ENCODE data around the gene LRRC25. TPM values are rescaled to one million over a fixed set of nuclear protein-coding genes. Genes with fewer than 3 reads are reported as not detected.

The LRRC25 gene
- total RNA-seq, 4 donors from 2014 or later = 8.3 to 32.0 (median 18.7) TPM

- no peak for TF ChIP-seq CTCF (IDR thresholded peaks at IDR 0.05; ENCODE audit: low read depth)
These were observed 37.9 kb upstream of the LRRC25 start for GRCh38 chr19:18435178-18435841.

GRCh38 chr19:18434411-18435175 is 37.2 kb upstream of the LRRC25 start:
- TF ChIP-seq CTCF (IDR thresholded peaks at IDR 0.05; ENCODE audit: low read depth) = no peak

- TF ChIP-seq CTCF (IDR thresholded peaks at IDR 0.05; ENCODE audit: low read depth) = no peak
These were observed 36.4 kb upstream of the LRRC25 start for GRCh38 chr19:18433735-18434398.

- TF ChIP-seq CTCF (IDR thresholded peaks at IDR 0.05; ENCODE audit: low read depth) = no peak
These were observed 35.7 kb upstream of the LRRC25 start for GRCh38 chr19:18433015-18433691.

- no peak for TF ChIP-seq CTCF (IDR thresholded peaks at IDR 0.05; ENCODE audit: low read depth)
These were observed 35.0 kb upstream of the LRRC25 start for GRCh38 chr19:18432275-18433014.

GRCh38 chr19:18431351-18432197 is 34.2 kb upstream of the LRRC25 start:
- TF ChIP-seq CTCF (IDR thresholded peaks at IDR 0.05; ENCODE audit: low read depth) = no peak

Measured in subcutaneous adipose tissue (tissue), 4 donors.